ENCODE data around the gene ANO5.
"Not testable (repeated sequence)": the region's sequence is repeated elsewhere in the genome, so short reads cannot be mapped to it uniquely, and the experiment has no call there.

Gene ANO5

GRCh38 chr11:22207162-22207561 lies 14.3 kb downstream of the ANO5 start:
- DNase-seq = no peak

- no peak for DNase-seq
Measured at GRCh38 chr11:22208151-22208858, 15.4 kb downstream of the ANO5 start.

GRCh38 chr11:22216940-22217339 lies 24.1 kb downstream of the ANO5 start:
- DNase-seq = no peak

GRCh38 chr11:22221143-22221542 lies 28.3 kb downstream of the ANO5 start:
- no peak for DNase-seq

- DNase-seq = no peak
Measured at GRCh38 chr11:22225190-22225589, 32.3 kb downstream of the ANO5 start.

- no peak for DNase-seq
Measured at GRCh38 chr11:22234743-22235142, 41.9 kb downstream of the ANO5 start.

- DNase-seq = no peak
Measured at GRCh38 chr11:22244986-22245592, 52.2 kb downstream of the ANO5 start.

GRCh38 chr11:22246992-22247391 lies 54.1 kb downstream of the ANO5 start:
- DNase-seq = no peak

GRCh38 chr11:22249871-22250270 lies 57.0 kb downstream of the ANO5 start:
- DNase-seq = no peak

GRCh38 chr11:22256876-22257275 lies 64.0 kb downstream of the ANO5 start:
- no peak for DNase-seq

- no peak for DNase-seq
Measured at GRCh38 chr11:22263613-22264012, 70.7 kb downstream of the ANO5 start.

GRCh38 chr11:22268983-22269624 lies 76.2 kb downstream of the ANO5 start:
- DNase-seq = not testable (repeated sequence)

GRCh38 chr11:22273781-22274180 lies 80.9 kb downstream of the ANO5 start:
- no peak for DNase-seq

- no peak for DNase-seq
Measured at GRCh38 chr11:22275600-22275999, 82.7 kb downstream of the ANO5 start.

- no peak for DNase-seq
Measured at GRCh38 chr11:22276535-22276934, 83.7 kb downstream of the ANO5 start.

- not testable (repeated sequence) for DNase-seq
Measured at GRCh38 chr11:22284991-22285390, 92.1 kb downstream of the ANO5 start.

GRCh38 chr11:22302368-22302767 lies 109.5 kb downstream of the ANO5 start:
- no peak for DNase-seq

- DNase-seq = no peak
Measured at GRCh38 chr11:22304337-22304961, 111.6 kb downstream of the ANO5 start.

GRCh38 chr11:22317656-22318055 lies 124.8 kb downstream of the ANO5 start:
- DNase-seq = no peak

- DNase-seq = no peak
Measured at GRCh38 chr11:22331771-22332170, 138.9 kb downstream of the ANO5 start.
